IPS DF 6.9 (cell line): ENCODE measurements around the gene UBA7.
A peak's percentile ranks its signal among the peaks of the same experiment; 100 is the strongest.

ENCODE experiments used
- DNase-seq: peaks from one replicate; pipeline ENCODE4 v3.0.0-alpha.2; 2013; ENCODE audit warnings: low read depth, low spot score
- H3K27ac ChIP-seq: one replicate; pipeline ENCODE4 v1.5.1; 2013; ENCODE audit warnings: low read length, control low read depth
- H3K27me3 ChIP-seq: 2 replicates; pipeline ENCODE4 v1.6.1; 2013; ENCODE audit warnings: mild to moderate bottlenecking, low read length; ENCODE audit not compliant: control insufficient read depth, insufficient read depth
- H3K36me3 ChIP-seq: 2 replicates; pipeline ENCODE4 v1.6.1; 2013; ENCODE audit warnings: low read length; ENCODE audit not compliant: control insufficient read depth, insufficient read depth
- H3K4me1 ChIP-seq: 2 replicates; pipeline ENCODE4 v1.6.1; 2013; ENCODE audit warnings: low read length; ENCODE audit not compliant: control insufficient read depth, insufficient read depth
- H3K4me3 ChIP-seq: 2 replicates; pipeline ENCODE4 v1.5.1; 2013; ENCODE audit warnings: mild to moderate bottlenecking, low read length
- H3K9me3 ChIP-seq: 2 replicates; pipeline ENCODE4 v1.6.1; 2013; ENCODE audit warnings: low read length, inconsistent platforms; ENCODE audit not compliant: control insufficient read depth, insufficient read depth
- WGBS: extraction: QIAGEN DNeasy Blood & Tissue Kit; methylation state at CpG from one replicate; pipeline ENCODE4 v1.1.7; 2013; ENCODE audit warnings: mixed read lengths, missing lambda C conversion rate; ENCODE audit not compliant: insufficient read length, insufficient coverage; 5-methylcytosine and 5-hydroxymethylcytosine counted together

The UBA7 gene

GRCh38 chr3:49813497-49814174, at the start of gene UBA7:
TSS of gene UBA7 (minus strand) at chr3:49813953. CDS start at chr3:49813787, 166 bp downstream.
- WGBS, result no CpG with 5 or more reads among the region's 9 CpGs
- no peaks in the 10 kb centered on the region for H3K9me3 ChIP-seq
- H3K4me1 ChIP-seq, result no peaks in the 10 kb centered on the region
- no peaks in the 10 kb centered on the region; the same call in 1 of the 2 replicates for H3K36me3 ChIP-seq
- no peak within 1 kb of the TSS for H3K27ac ChIP-seq
- no peak for DNase-seq
- no peaks in the 10 kb centered on the region for H3K27me3 ChIP-seq
- H3K4me3 ChIP-seq, result no peak within 1 kb of the TSS

GRCh38 chr3:49859576-49860305, 46.0 kb upstream of the UBA7 start:
- H3K27me3 ChIP-seq, result no peaks in the 10 kb centered on the region
- H3K36me3 ChIP-seq, result peaks cover 22% of the 10 kb centered on the region
- H3K4me1 ChIP-seq, result peaks cover 5% of the 10 kb centered on the region; the same call in 1 of the 2 replicates
- no peaks in the 10 kb centered on the region for H3K9me3 ChIP-seq
- no peak overlapping the region for H3K4me3 ChIP-seq
- no CpG with 5 or more reads among the region's 12 CpGs for WGBS
- DNase-seq, result no peak
- no peak overlapping the region for H3K27ac ChIP-seq

- Histone ChIP-seq H3K36me3 (peaks cover 18% of the 10 kb centered on the region), H3K4me3 (peak within 1 kb of the TSS; percentile 90), H3K27me3 (no peaks in the 10 kb centered on the region), H3K27ac (no peak within 1 kb of the TSS), H3K9me3 (no peaks in the 10 kb centered on the region), H3K4me1 (peaks cover 2% of the 10 kb centered on the region; the same call in 1 of the 2 replicates)
- no CpG with 5 or more reads among the region's 52 CpGs for WGBS
- peak; percentile 90 for DNase-seq
Measured at GRCh38 chr3:49856181-49857005, 42.6 kb upstream of the UBA7 start, which contains the start of gene TRAIP. TSS of gene TRAIP (minus strand) at chr3:49856564. CDS start at chr3:49856453, 111 bp downstream.

- no peak overlapping the region for H3K27ac ChIP-seq
- no CpG with 5 or more reads among the region's 5 CpGs for WGBS
Measured at GRCh38 chr3:49855662-49856061, 41.9 kb upstream of the UBA7 start.

GRCh38 chr3:49845694-49846093, 31.9 kb upstream of the UBA7 start:
- no CpG with 5 or more reads among the region's 3 CpGs for WGBS
- no peaks in the 10 kb centered on the region for H3K9me3 ChIP-seq
- H3K27me3 ChIP-seq, result no peaks in the 10 kb centered on the region
- no peak overlapping the region for H3K27ac ChIP-seq
- peaks cover 18% of the 10 kb centered on the region; the same call in 1 of the 2 replicates for H3K36me3 ChIP-seq
- no peaks in the 10 kb centered on the region for H3K4me1 ChIP-seq
- no peak overlapping the region for H3K4me3 ChIP-seq
- no peak for DNase-seq

More at GRCh38 chr3:49855662-49856061, 41.9 kb upstream of the UBA7 start:
- Histone ChIP-seq H3K9me3 (no peaks in the 10 kb centered on the region), H3K36me3 (peaks cover 12% of the 10 kb centered on the region), H3K4me1 (peaks cover 2% of the 10 kb centered on the region; the same call in 1 of the 2 replicates), H3K4me3 (peak overlapping the region; percentile 90; the same call in 1 of the 2 replicates), H3K27me3 (no peaks in the 10 kb centered on the region)
- no peak for DNase-seq

- Histone ChIP-seq H3K9me3 (no peaks in the 10 kb centered on the region), H3K36me3 (peaks cover 23% of the 10 kb centered on the region; the same call in 1 of the 2 replicates), H3K27me3 (no peaks in the 10 kb centered on the region), H3K4me1 (no peaks in the 10 kb centered on the region), H3K27ac (no peak overlapping the region), H3K4me3 (no peak overlapping the region)
- no peak for DNase-seq
- WGBS, result no CpG with 5 or more reads among the region's 5 CpGs
Measured at GRCh38 chr3:49844464-49845183, 30.9 kb upstream of the UBA7 start.

- Histone ChIP-seq H3K4me3 (no peak overlapping the region), H3K9me3 (no peaks in the 10 kb centered on the region), H3K27me3 (no peaks in the 10 kb centered on the region), H3K4me1 (no peaks in the 10 kb centered on the region), H3K27ac (no peak overlapping the region), H3K36me3 (peaks cover 30% of the 10 kb centered on the region)
- no peak for DNase-seq
- no CpG with 5 or more reads among the region's 3 CpGs for WGBS
Measured at GRCh38 chr3:49842843-49843517, 29.2 kb upstream of the UBA7 start.

GRCh38 chr3:49841806-49842205, 28.1 kb upstream of the UBA7 start:
- no peak for DNase-seq
- Histone ChIP-seq H3K4me3 (no peak overlapping the region), H3K27ac (no peak overlapping the region), H3K27me3 (no peaks in the 10 kb centered on the region), H3K9me3 (no peaks in the 10 kb centered on the region), H3K4me1 (no peaks in the 10 kb centered on the region), H3K36me3 (peaks cover 33% of the 10 kb centered on the region)
- WGBS, result no CpG with 5 or more reads among the region's 7 CpGs

GRCh38 chr3:49841126-49841696, 27.5 kb upstream of the UBA7 start:
- peak; percentile 29 for DNase-seq

More at GRCh38 chr3:49841126-49841696, 27.5 kb upstream of the UBA7 start:
- Histone ChIP-seq H3K27me3 (no peaks in the 10 kb centered on the region), H3K4me1 (no peaks in the 10 kb centered on the region), H3K36me3 (peaks cover 31% of the 10 kb centered on the region), H3K27ac (no peak overlapping the region), H3K9me3 (no peaks in the 10 kb centered on the region), H3K4me3 (no peak overlapping the region)
